ENCODE data around the gene C6orf118.

C6orf118 gene

DNA sequence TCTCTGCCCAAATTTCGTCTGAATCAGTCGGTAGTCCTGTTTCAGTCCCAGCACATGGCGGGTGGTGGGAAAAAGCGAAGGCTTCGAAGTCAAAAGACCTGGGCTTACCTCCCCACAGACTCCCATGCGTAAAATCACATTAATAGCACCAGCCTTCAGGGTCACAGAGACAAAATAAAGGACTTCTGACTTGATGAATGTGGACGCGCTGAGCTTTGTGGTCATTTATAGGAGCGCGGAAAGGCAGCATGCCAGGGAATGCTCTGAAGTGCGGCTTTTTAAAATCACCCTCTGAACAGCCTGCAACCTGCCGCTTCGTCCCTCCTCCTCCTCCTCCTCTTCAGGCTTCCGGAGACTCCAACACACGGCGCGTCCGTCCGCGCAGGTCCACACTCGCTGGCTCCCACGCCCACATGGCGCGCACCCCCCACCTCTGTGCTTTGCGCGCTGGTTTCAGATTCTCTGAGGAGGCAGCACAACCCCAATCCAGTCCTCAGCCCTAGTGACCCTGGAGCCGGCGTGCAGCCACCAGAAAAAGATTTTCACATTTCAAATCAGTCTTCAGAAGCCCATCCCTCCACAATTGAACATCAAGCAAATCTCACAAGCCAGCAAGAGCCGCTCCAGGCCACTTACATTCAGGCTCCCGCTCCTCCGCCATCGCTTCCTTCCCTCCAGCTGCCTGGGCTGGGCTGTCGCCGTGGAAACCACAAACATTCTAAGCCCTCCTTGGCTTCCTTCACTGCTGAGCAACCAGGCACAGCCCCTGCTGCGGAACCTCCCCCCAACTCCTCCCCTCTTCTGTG lies at the start of gene C6orf118:
TSS of gene C6orf118 (minus strand) at position 680 of the 806 bp plus-strand sequence. CDS start at position 661, 19 bp downstream.
- TF ChIP-seq, protein P1, sequence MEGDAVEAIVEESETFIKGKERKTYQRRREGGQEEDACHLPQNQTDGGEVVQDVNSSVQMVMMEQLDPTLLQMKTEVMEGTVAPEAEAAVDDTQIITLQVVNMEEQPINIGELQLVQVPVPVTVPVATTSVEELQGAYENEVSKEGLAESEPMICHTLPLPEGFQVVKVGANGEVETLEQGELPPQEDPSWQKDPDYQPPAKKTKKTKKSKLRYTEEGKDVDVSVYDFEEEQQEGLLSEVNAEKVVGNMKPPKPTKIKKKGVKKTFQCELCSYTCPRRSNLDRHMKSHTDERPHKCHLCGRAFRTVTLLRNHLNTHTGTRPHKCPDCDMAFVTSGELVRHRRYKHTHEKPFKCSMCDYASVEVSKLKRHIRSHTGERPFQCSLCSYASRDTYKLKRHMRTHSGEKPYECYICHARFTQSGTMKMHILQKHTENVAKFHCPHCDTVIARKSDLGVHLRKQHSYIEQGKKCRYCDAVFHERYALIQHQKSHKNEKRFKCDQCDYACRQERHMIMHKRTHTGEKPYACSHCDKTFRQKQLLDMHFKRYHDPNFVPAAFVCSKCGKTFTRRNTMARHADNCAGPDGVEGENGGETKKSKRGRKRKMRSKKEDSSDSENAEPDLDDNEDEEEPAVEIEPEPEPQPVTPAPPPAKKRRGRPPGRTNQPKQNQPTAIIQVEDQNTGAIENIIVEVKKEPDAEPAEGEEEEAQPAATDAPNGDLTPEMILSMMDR (IDR thresholded peaks at IDR 0.05; ENCODE audit: control insufficient read depth, extremely low read depth, insufficient read depth): no peak
- peak within 1 kb of the TSS; percentile 45 for H3K4me3 ChIP-seq (ENCODE audit: low read depth, low read length)

DNA sequence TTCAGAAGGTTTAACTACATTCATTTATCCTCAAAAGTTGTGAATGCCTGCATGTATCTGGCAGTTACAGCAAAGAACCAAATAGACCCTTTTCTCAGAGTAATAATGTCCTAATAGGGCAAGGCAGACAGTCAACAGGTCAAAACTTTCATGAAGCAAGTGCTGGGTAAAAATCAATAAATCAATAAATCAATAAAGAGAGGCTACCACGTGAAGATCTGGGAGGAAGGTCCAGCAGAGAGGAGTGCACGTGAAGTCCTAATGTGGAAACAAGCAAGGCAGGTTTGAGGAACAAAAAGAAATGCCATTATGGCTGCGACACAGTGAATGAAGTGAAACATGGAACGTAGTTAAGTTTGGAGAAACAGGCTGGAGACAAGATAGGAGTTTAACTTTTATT lies 36.3 kb upstream of the C6orf118 start:
- no peak overlapping the region for H3K4me3 ChIP-seq (ENCODE audit: low read depth, low read length)
- TF ChIP-seq, protein P1 (IDR thresholded peaks at IDR 0.05; ENCODE audit: control insufficient read depth, extremely low read depth, insufficient read depth): no peak
- no peak for DNase-seq (ENCODE audit: low read depth)

More for the DNA sequence above, at the start of gene C6orf118:
- DNase-seq (ENCODE audit: low read depth): no peak

DNA sequence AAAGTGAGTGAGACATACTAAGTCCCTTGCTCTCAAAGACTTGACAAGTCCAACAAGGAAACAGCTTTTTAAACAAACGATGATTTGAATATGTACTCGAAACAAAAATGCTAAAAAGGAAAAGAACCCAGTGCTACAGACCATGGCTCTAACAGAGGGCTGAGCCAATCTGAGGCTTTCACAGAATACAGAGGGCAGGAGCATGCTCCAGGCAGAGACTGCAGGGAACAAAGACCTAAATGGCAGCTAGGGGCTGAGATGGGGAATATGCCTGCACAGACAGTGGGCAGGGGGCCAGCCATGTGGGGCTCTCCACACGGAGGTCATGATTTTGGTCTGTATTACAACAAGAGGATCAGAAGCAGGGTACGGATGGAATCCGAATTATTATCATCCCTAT lies 31.1 kb upstream of the C6orf118 start:
- TF ChIP-seq, protein P1 (IDR thresholded peaks at IDR 0.05; ENCODE audit: control insufficient read depth, extremely low read depth, insufficient read depth): no peak
- no peak for DNase-seq (ENCODE audit: low read depth)
- no peak overlapping the region for H3K4me3 ChIP-seq (ENCODE audit: low read depth, low read length)

DNA sequence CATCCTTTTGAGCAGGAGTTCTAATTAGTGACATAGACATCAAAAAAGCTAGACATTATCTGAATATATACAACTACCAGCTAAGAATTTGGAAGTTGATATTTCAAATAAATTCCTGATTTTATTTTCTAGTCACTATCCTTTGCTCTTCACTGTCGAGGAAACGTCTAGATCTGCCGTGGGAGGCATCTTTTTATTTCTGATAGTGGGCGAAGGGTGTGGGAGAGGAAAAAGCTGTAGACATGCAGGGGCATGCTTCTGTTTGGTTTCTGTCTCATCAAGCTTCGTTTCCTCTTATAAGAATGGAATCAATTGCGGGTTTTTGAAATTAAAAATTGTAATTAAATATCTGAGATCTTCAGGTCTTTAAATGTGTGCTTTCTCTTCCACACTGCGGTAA lies 16.2 kb upstream of the C6orf118 start:
- H3K4me3 ChIP-seq (ENCODE audit: low read depth, low read length): no peak overlapping the region
- TF ChIP-seq, protein P1 (IDR thresholded peaks at IDR 0.05; ENCODE audit: control insufficient read depth, extremely low read depth, insufficient read depth): no peak
- DNase-seq (ENCODE audit: low read depth): no peak

DNA sequence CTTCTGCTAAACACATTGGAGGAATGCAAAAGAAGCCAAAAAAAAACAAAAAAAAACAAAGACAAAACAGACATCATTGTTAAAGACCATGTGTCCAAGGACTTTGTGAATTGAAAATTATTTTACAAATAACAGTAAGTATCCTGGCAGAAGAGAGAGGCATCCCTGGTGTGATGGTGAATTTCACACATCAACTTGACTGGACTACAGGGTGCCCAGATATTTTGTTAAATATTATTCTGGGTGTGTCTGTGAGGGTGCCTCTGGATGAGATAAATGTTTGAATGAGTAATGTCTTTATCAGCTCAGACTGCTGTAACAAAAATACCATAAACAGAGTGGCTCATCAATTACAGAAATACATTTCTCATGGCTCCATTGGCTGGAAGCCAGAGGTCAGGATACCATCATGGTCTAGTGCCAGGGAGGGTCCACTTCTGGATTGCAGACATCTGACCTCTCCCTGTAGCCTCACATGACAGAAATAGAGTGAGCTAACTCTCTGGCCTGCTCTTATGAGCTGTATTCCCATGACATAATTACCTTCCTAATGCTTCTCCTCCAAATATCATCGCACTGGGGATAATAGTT lies 12.2 kb upstream of the C6orf118 start:
- no peak for DNase-seq (ENCODE audit: low read depth)
- TF ChIP-seq, protein P1 (IDR thresholded peaks at IDR 0.05; ENCODE audit: control insufficient read depth, extremely low read depth, insufficient read depth): no peak
- H3K4me3 ChIP-seq (ENCODE audit: low read depth, low read length): no peak overlapping the region

DNA sequence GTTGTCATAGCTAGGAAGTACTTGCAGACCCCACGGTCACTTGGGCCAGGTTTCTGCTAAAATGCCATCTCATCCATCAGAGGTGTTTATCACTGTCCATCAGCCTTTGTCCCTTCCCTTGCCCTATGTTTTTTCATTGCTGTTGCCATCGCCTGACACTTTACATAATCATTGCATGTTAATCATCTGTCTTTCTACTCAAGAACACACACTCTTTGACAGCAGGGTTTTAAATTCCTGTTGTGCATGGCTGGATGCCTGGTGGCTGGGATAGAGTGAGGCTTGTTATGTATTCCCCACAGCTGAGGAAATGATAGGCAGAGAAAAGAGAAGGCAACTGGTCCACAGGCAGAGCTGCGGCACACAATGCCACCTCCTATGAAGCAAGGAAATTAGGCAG lies 11.7 kb upstream of the C6orf118 start:
- DNase-seq (ENCODE audit: low read depth): no peak
- H3K4me3 ChIP-seq (ENCODE audit: low read depth, low read length): no peak overlapping the region
- TF ChIP-seq, protein P1 (IDR thresholded peaks at IDR 0.05; ENCODE audit: control insufficient read depth, extremely low read depth, insufficient read depth): no peak
